HEK293 (cell line): ENCODE data around the gene FAM227B.

Source experiments
- CTCF ChIA-PET: fragments of 350-600 bp; formaldehyde crosslinking; extraction: SDS; loops from one replicate; lab custom pipeline; 2021; ENCODE audit warnings: antibody characterized with exemption; lab: Yijun Ruan, JAX
- POLR2A ChIA-PET: fragments of 300-600 bp; formaldehyde crosslinking; extraction: SDS; loops from one replicate; lab custom pipeline; 2020; ENCODE audit warnings: antibody characterized with exemption, inconsistent platforms; lab: Yijun Ruan, JAX
- H3K27ac ChIP-seq: fragments of 200-500 bp; sonication (Bioruptor generic); 2 replicates; pipeline ENCODE4 v1.5.1; 2014; ENCODE audit warnings: low read depth, low read length, control low read depth, inconsistent platforms; ENCODE audit errors: extremely low read depth
- H3K36me3 ChIP-seq, 2 experiments: fragments of 200-500 bp in 1 of 2; sonication (Bioruptor generic) in 1 of 2; 1 replicate in 1 of 2; 2 replicates in 1 of 2; pipeline ENCODE4 v1.5.1; 2014 to 2017; ENCODE audit warnings: inconsistent platforms in 2 of 2, low read length in 2 of 2; ENCODE audit not compliant: control insufficient read depth in 2 of 2, insufficient read depth in 1 of 2
- H3K4me1 ChIP-seq: fragments of 200-500 bp; sonication (Bioruptor generic); 2 replicates; pipeline ENCODE4 v1.5.1; 2014; ENCODE audit warnings: mild to moderate bottlenecking, low read length, inconsistent platforms; ENCODE audit not compliant: control insufficient read depth, insufficient read depth
- H3K4me3 ChIP-seq: 2 replicates; pipeline ENCODE4 v1.5.1; 2011; ENCODE audit warnings: low read depth, mild to moderate bottlenecking, control low read depth, low read length, moderate library complexity
- H3K9me3 ChIP-seq: fragments of 200-500 bp; sonication (Bioruptor generic); 2 replicates; pipeline ENCODE4 v1.5.1; 2014; ENCODE audit warnings: low read depth, low read length, inconsistent platforms; ENCODE audit not compliant: control insufficient read depth, insufficient read depth
- AEBP2 ChIP-seq: fragments of 450-650 bp; formaldehyde crosslinking; IDR thresholded peaks from 2 replicates; pipeline ENCODE4 v1.5.1; 2016; ENCODE audit warnings: missing biosample characterization, missing genetic modification characterization, borderline replicate concordance
- INSM2 ChIP-seq: fragments of 450-650 bp; formaldehyde crosslinking; IDR thresholded peaks from 2 replicates; pipeline ENCODE4 v1.5.1; 2016; ENCODE audit warnings: missing biosample characterization, missing genetic modification characterization
- MYNN ChIP-seq: fragments of 450-650 bp; formaldehyde crosslinking; IDR thresholded peaks from 2 replicates; pipeline ENCODE4 v1.5.1; 2016; ENCODE audit warnings: missing biosample characterization, missing genetic modification characterization, borderline replicate concordance
- PRDM10 ChIP-seq: fragments of 450-650 bp; formaldehyde crosslinking; IDR thresholded peaks from 2 replicates; pipeline ENCODE4 v1.5.1; 2016; ENCODE audit warnings: missing biosample characterization, missing genetic modification characterization
- REPIN1 ChIP-seq: fragments of 450-650 bp; formaldehyde crosslinking; IDR thresholded peaks from 2 replicates; pipeline ENCODE4 v1.5.1; 2017; ENCODE audit warnings: missing biosample characterization, missing genetic modification characterization, low read depth
- SP2 ChIP-seq: fragments of 450-650 bp; formaldehyde crosslinking; IDR thresholded peaks from 2 replicates; pipeline ENCODE4 v1.5.1; 2016; ENCODE audit warnings: missing biosample characterization, missing genetic modification characterization
- SP3 ChIP-seq: fragments of 450-650 bp; formaldehyde crosslinking; IDR thresholded peaks from 2 replicates; pipeline ENCODE4 v1.5.1; 2016; ENCODE audit warnings: missing biosample characterization, missing genetic modification characterization
- SP7 ChIP-seq: fragments of 450-650 bp; formaldehyde crosslinking; IDR thresholded peaks from 2 replicates; pipeline ENCODE4 v1.5.1; 2016; ENCODE audit warnings: missing biosample characterization, missing genetic modification characterization
- ZNF140 ChIP-seq: fragments of 450-650 bp; formaldehyde crosslinking; IDR thresholded peaks from 2 replicates; pipeline ENCODE4 v1.5.1; 2016; ENCODE audit warnings: missing biosample characterization, missing genetic modification characterization
- ZNF155 ChIP-seq: fragments of 450-650 bp; formaldehyde crosslinking; IDR thresholded peaks from 2 replicates; pipeline ENCODE4 v1.5.1; 2016; ENCODE audit warnings: missing biosample characterization, missing genetic modification characterization
- ZNF223 ChIP-seq: fragments of 450-650 bp; formaldehyde crosslinking; IDR thresholded peaks from 2 replicates; pipeline ENCODE4 v1.5.1; 2016; ENCODE audit warnings: missing biosample characterization, missing genetic modification characterization
- ZNF292 ChIP-seq: fragments of 450-650 bp; formaldehyde crosslinking; IDR thresholded peaks from 2 replicates; pipeline ENCODE4 v1.5.1; 2016; ENCODE audit warnings: low read depth, missing biosample characterization, missing genetic modification characterization, borderline replicate concordance
- ZNF404 ChIP-seq: fragments of 450-650 bp; formaldehyde crosslinking; IDR thresholded peaks from 2 replicates; pipeline ENCODE4 v1.5.1; 2017; ENCODE audit warnings: missing biosample characterization, missing genetic modification characterization
- ZNF473 ChIP-seq: fragments of 450-650 bp; formaldehyde crosslinking; IDR thresholded peaks from 2 replicates; pipeline ENCODE4 v1.5.1; 2017; ENCODE audit warnings: missing biosample characterization, missing genetic modification characterization
- ZNF488 ChIP-seq: fragments of 450-650 bp; formaldehyde crosslinking; IDR thresholded peaks from 2 replicates; pipeline ENCODE4 v1.5.1; 2016; ENCODE audit warnings: missing biosample characterization, missing genetic modification characterization
- ZNF571 ChIP-seq: fragments of 450-650 bp; formaldehyde crosslinking; IDR thresholded peaks from 2 replicates; pipeline ENCODE4 v1.5.0; 2017; ENCODE audit warnings: missing biosample characterization, missing genetic modification characterization
- ZNF600 ChIP-seq: fragments of 450-650 bp; formaldehyde crosslinking; IDR thresholded peaks from 2 replicates; pipeline ENCODE4 v1.5.1; 2016; ENCODE audit warnings: missing biosample characterization, missing genetic modification characterization
- ZNF623 ChIP-seq: fragments of 450-650 bp; formaldehyde crosslinking; IDR thresholded peaks from 2 replicates; pipeline ENCODE4 v1.5.1; 2016; ENCODE audit warnings: missing biosample characterization, missing genetic modification characterization
- ZNF629 ChIP-seq: fragments of 450-650 bp; formaldehyde crosslinking; IDR thresholded peaks from 2 replicates; pipeline ENCODE4 v1.5.1; 2017; ENCODE audit warnings: missing biosample characterization, missing genetic modification characterization
- ZNF639 ChIP-seq: fragments of 450-650 bp; formaldehyde crosslinking; IDR thresholded peaks from 2 replicates; pipeline ENCODE4 v1.5.1; 2016; ENCODE audit warnings: missing biosample characterization, missing genetic modification characterization
- ZNF843 ChIP-seq: fragments of 450-650 bp; formaldehyde crosslinking; IDR thresholded peaks from 2 replicates; pipeline ENCODE4 v1.5.1; 2016; ENCODE audit warnings: missing biosample characterization, missing genetic modification characterization

FAM227B gene

GRCh38 chr15:49468481-49468839, 152.2 kb downstream of the FAM227B start:
- Histone ChIP-seq H3K4me3 (no peak overlapping the region), H3K27ac (no peak overlapping the region), H3K4me1 (no peaks in the 10 kb centered on the region), H3K36me3 (no peaks in the 10 kb centered on the region), H3K9me3 (no peaks in the 10 kb centered on the region)
- TF ChIP-seq PRDM10 (tag by site-specific recombination): no peak
- TF ChIP-seq ZNF843 (tag by site-specific recombination): no peak
- no peak for TF ChIP-seq ZNF223 (tag by site-specific recombination)
- no peak for TF ChIP-seq ZNF600 (tag by site-specific recombination)
- POLR2A ChIA-PET: no interaction called here
- CTCF ChIA-PET: no interaction called here

- CTCF ChIA-PET: no interaction called here
- H3K27ac ChIP-seq: no peak overlapping the region
- no peak for TF ChIP-seq AEBP2 (tag by site-specific recombination)
- TF ChIP-seq ZNF473 (tag by site-specific recombination): no peak
- no peak for TF ChIP-seq ZNF140 (tag by site-specific recombination)
- TF ChIP-seq ZNF639 (tag by site-specific recombination): no peak
- TF ChIP-seq SP3 (tag by site-specific recombination): no peak
- TF ChIP-seq REPIN1 (tag by site-specific recombination): no peak
- TF ChIP-seq ZNF629 (tag by site-specific recombination): no peak
- TF ChIP-seq MYNN (tag by site-specific recombination): no peak
- no peak for TF ChIP-seq SP2 (tag by site-specific recombination)
- TF ChIP-seq INSM2 (tag by site-specific recombination): no peak
- TF ChIP-seq ZNF155: no peak
- no peak for TF ChIP-seq ZNF404 (tag by site-specific recombination)
- TF ChIP-seq ZNF571 (tag by site-specific recombination): no peak
- no peak for TF ChIP-seq ZNF488 (tag by site-specific recombination)
- no peak for TF ChIP-seq ZNF292 (tag by site-specific recombination)
- TF ChIP-seq ZNF843 (tag by site-specific recombination): no peak
- TF ChIP-seq ZNF623 (tag by site-specific recombination): no peak
- TF ChIP-seq SP7 (tag by site-specific recombination): no peak
- H3K36me3 ChIP-seq: no peaks in the 10 kb centered on the region
- POLR2A ChIA-PET: no interaction called here
- H3K9me3 ChIP-seq: no peaks in the 10 kb centered on the region
- no peaks in the 10 kb centered on the region for H3K4me1 ChIP-seq
- H3K4me3 ChIP-seq: no peak overlapping the region
Measured at GRCh38 chr15:49467746-49468480, 152.7 kb downstream of the FAM227B start.
